SU-DHL-6 (cell line): ENCODE results near the gene KBTBD6.

Experiments
- H2AFZ ChIP-seq: fragments of 200-600 bp; sonication (generic); 2 replicates; pipeline ENCODE4 v1.6.1; 2014; ENCODE audit warnings: low read depth, mild to moderate bottlenecking, moderate library complexity, mixed read lengths, antibody characterized with exemption, low read length; ENCODE audit not compliant: severe bottlenecking
- H3F3A ChIP-seq: fragments of 200-600 bp; shearing (Covaris generic); 2 replicates; pipeline ENCODE4 v1.6.0; 2016; ENCODE audit warnings: antibody characterized with exemption, mild to moderate bottlenecking; ENCODE audit not compliant: insufficient read depth
- H3K27ac ChIP-seq: fragments of 200-600 bp; sonication (generic); 2 replicates; pipeline ENCODE4 v1.5.1; 2016; ENCODE audit warnings: low read depth, mild to moderate bottlenecking, low read length, moderate library complexity, mixed read lengths
- H3K27me3 ChIP-seq: fragments of 200-600 bp; sonication (generic), shearing (Covaris generic); 2 replicates; pipeline ENCODE4 v1.6.0; 2014; ENCODE audit warnings: mild to moderate bottlenecking, low read length
- H3K36me3 ChIP-seq: fragments of 200-600 bp; sonication (generic); 2 replicates; pipeline ENCODE4 v1.6.1; 2014; ENCODE audit warnings: mild to moderate bottlenecking, low read length, mixed read lengths
- H3K4me2 ChIP-seq: fragments of 300-600, 200-600 bp; shearing (Covaris generic), sonication (generic); 2 replicates; pipeline ENCODE4 v1.6.0; 2014; ENCODE audit warnings: low read length, low read depth, mild to moderate bottlenecking; ENCODE audit not compliant: poor library complexity, severe bottlenecking
- H3K4me3 ChIP-seq: fragments of 200-600 bp; sonication (generic); 2 replicates; pipeline ENCODE4 v1.5.1; 2014; ENCODE audit warnings: antibody characterized with exemption, low read length, mild to moderate bottlenecking, mixed read lengths; ENCODE audit not compliant: insufficient read depth, poor library complexity, severe bottlenecking
- H3K79me2 ChIP-seq: fragments of 200-600 bp; sonication (generic); 2 replicates; pipeline ENCODE4 v1.6.1; 2014; ENCODE audit warnings: mild to moderate bottlenecking, low read length, moderate library complexity; ENCODE audit not compliant: insufficient read depth
- H3K9ac ChIP-seq: fragments of 200-600 bp; sonication (generic); 2 replicates; pipeline ENCODE4 v1.7.0; 2014; ENCODE audit warnings: mild to moderate bottlenecking, low read length
- H3K9me2 ChIP-seq: fragments of 200-600 bp; sonication (generic); replicated peaks from 2 replicates; pipeline ENCODE4 v1.6.1; 2014; ENCODE audit warnings: low read length; ENCODE audit not compliant: insufficient read depth
- H3K9me3 ChIP-seq: fragments of 200-600 bp; sonication (generic); 2 replicates; pipeline ENCODE4 v1.6.1; 2014; ENCODE audit warnings: low read length, mixed read lengths; ENCODE audit not compliant: insufficient read depth
- H4K20me1 ChIP-seq: fragments of 200-600 bp; sonication (generic); 2 replicates; pipeline ENCODE4 v1.6.1; 2014; ENCODE audit warnings: low read depth, mild to moderate bottlenecking, antibody characterized with exemption, low read length, moderate library complexity, mixed read lengths
- CTCF ChIP-seq: fragments of 200-600 bp; sonication (generic); IDR thresholded peaks from one replicate; pipeline ENCODE4 v1.5.1; 2017; ENCODE audit warnings: antibody characterized with exemption, mild to moderate bottlenecking, low read length, moderate library complexity; ENCODE audit not compliant: insufficient read depth, poor library complexity, severe bottlenecking
- EZH2phosphoT487 ChIP-seq: fragments of 200-600 bp; sonication (generic), shearing (Covaris generic); conservative IDR thresholded peaks from 2 replicates; pipeline ENCODE4 v1.6.1; 2018; ENCODE audit warnings: mild to moderate bottlenecking, antibody characterized with exemption, low read length, moderate library complexity, mixed read lengths

KBTBD6 gene

GRCh38 chr13:41157048-41157717, 24.6 kb upstream of the KBTBD6 start:
- Histone ChIP-seq H3F3A (no peaks in the 10 kb centered on the region), H3K9ac (no peak overlapping the region), H3K4me2 (no peak overlapping the region), H2AFZ (no peak overlapping the region), H3K27ac (no peak overlapping the region), H3K36me3 (no peaks in the 10 kb centered on the region), H3K9me2 (no peaks in the 10 kb centered on the region), H4K20me1 (no peaks in the 10 kb centered on the region), H3K27me3 (no peaks in the 10 kb centered on the region), H3K4me3 (no peak overlapping the region), H3K9me3 (peaks cover 6% of the 10 kb centered on the region; the same call in 1 of the 2 replicates), H3K79me2 (no peaks in the 10 kb centered on the region)
- TF ChIP-seq EZH2phosphoT487 = no peak
- TF ChIP-seq CTCF = no peak

GRCh38 chr13:41156620-41157019, 24.0 kb upstream of the KBTBD6 start:
- Histone ChIP-seq H3K4me3 (no peak overlapping the region), H3K27me3 (no peaks in the 10 kb centered on the region), H3K9me3 (peaks cover 11% of the 10 kb centered on the region; the same call in 1 of the 2 replicates), H3K79me2 (no peaks in the 10 kb centered on the region), H3K9me2 (no peaks in the 10 kb centered on the region), H3K9ac (no peak overlapping the region), H3F3A (no peaks in the 10 kb centered on the region), H2AFZ (no peak overlapping the region), H3K4me2 (no peak overlapping the region), H4K20me1 (no peaks in the 10 kb centered on the region), H3K36me3 (no peaks in the 10 kb centered on the region), H3K27ac (no peak overlapping the region)
- no peak for TF ChIP-seq CTCF
- no peak for TF ChIP-seq EZH2phosphoT487

GRCh38 chr13:41154042-41154441, 21.4 kb upstream of the KBTBD6 start:
- Histone ChIP-seq H3K4me3 (no peak overlapping the region), H3K79me2 (no peaks in the 10 kb centered on the region), H3K27me3 (no peaks in the 10 kb centered on the region), H3K9me3 (peaks cover 36% of the 10 kb centered on the region; the same call in 1 of the 2 replicates), H3K9me2 (no peaks in the 10 kb centered on the region), H4K20me1 (no peaks in the 10 kb centered on the region), H2AFZ (no peak overlapping the region), H3K27ac (no peak overlapping the region), H3K36me3 (peaks cover 7% of the 10 kb centered on the region; the same call in 1 of the 2 replicates), H3K9ac (no peak overlapping the region), H3F3A (no peaks in the 10 kb centered on the region), H3K4me2 (no peak overlapping the region)
- TF ChIP-seq CTCF (no peak), EZH2phosphoT487 (no peak)
